OCI-LY1 (cell line): ENCODE data around the gene FBXO15.

Experiments used
- CTCF ChIP-seq: fragments of 200-600 bp; sonication (generic), shearing (Covaris generic); IDR thresholded peaks from 2 replicates; pipeline ENCODE4 v1.5.1; 2017; ENCODE audit warnings: mild to moderate bottlenecking, antibody characterized with exemption, low read length, moderate library complexity, mixed read lengths
- EZH2 ChIP-seq: fragments of 200-600 bp; sonication (generic), shearing (Covaris generic); IDR thresholded peaks from 2 replicates; pipeline ENCODE4 v1.8.0; 2017; ENCODE audit warnings: borderline replicate concordance, mixed run types, mild to moderate bottlenecking, antibody characterized with exemption, low read length, moderate library complexity, mixed read lengths

GRCh38 chr18:74178884-74179283 is 31.2 kb upstream of the FBXO15 start:
- TF ChIP-seq CTCF (no peak), EZH2 (no peak)
